H1 (cell line): ENCODE measurements around the gene NIPAL3. TPM values are rescaled to one million over a fixed set of nuclear protein-coding genes. Genes with fewer than 3 reads are reported as not detected.

ENCODE experiments used
- CTCF ChIA-PET: fragments of 300-600 bp; sonication (Branson Sonifier 250); formaldehyde crosslinking; loops from one replicate; lab custom pipeline; 2021; ENCODE audit not compliant: partially characterized antibody; lab: Charles Lee
- POLR2A ChIA-PET: fragments of 300-600 bp; sonication (Branson Sonifier 250); formaldehyde crosslinking; loops from one replicate; lab custom pipeline; 2021; ENCODE audit warnings: inconsistent platforms; ENCODE audit not compliant: partially characterized antibody; lab: Charles Lee
- DNase-seq, 2 experiments: peaks; one replicate each; pipeline versions ENCODE4 v3.0.0 to v3.0.0-alpha.2; 2010 to 2022; ENCODE audit warnings: low spot score in 2 of 2, low read depth in 1 of 2, mixed read lengths in 1 of 2
- FAIRE-seq: peaks from 2 replicates; lab custom pipeline; 2011; peaks lifted over from hg19 to GRCh38; lab: Jason Lieb, UNC
- H2AFZ ChIP-seq: 2 replicates; pipeline ENCODE4 v1.8.1; 2012; ENCODE audit warnings: low read length, inconsistent platforms
- H2AK5ac ChIP-seq: 2 replicates; pipeline ENCODE4 v1.6.1; 2013; ENCODE audit warnings: low read depth, low read length
- H2BK120ac ChIP-seq: replicated peaks from 2 replicates; pipeline ENCODE3; 2013; ENCODE audit warnings: low read depth, low read length, inconsistent platforms
- H2BK12ac ChIP-seq: 2 replicates; pipeline ENCODE4 v1.6.1; 2013; ENCODE audit warnings: low read depth, low read length
- H2BK15ac ChIP-seq: 2 replicates; pipeline ENCODE4 v1.6.1; 2013; ENCODE audit warnings: low read length
- H2BK20ac ChIP-seq: 2 replicates; pipeline ENCODE4 v1.6.1; 2013; ENCODE audit warnings: low read length
- H2BK5ac ChIP-seq: 2 replicates; pipeline ENCODE4 v1.6.1; 2013; ENCODE audit warnings: low read depth, low read length
- H3K14ac ChIP-seq: 2 replicates; pipeline ENCODE4 v1.6.1; 2013; ENCODE audit warnings: inconsistent platforms; ENCODE audit not compliant: insufficient read length
- H3K18ac ChIP-seq: 2 replicates; pipeline ENCODE4 v1.6.1; 2013; ENCODE audit warnings: low read length; ENCODE audit errors: extremely low read depth
- H3K23ac ChIP-seq: 2 replicates; pipeline ENCODE4 v1.6.1; 2013; ENCODE audit warnings: inconsistent platforms; ENCODE audit not compliant: insufficient read length
- H3K23me2 ChIP-seq: 2 replicates; pipeline ENCODE4 v1.6.1; 2013; ENCODE audit warnings: low read depth, low read length
- H3K27ac ChIP-seq: 2 replicates; pipeline ENCODE4 v1.6.1; 2011; ENCODE audit warnings: low read depth, low read length, inconsistent platforms
- H3K27me3 ChIP-seq, 4 experiments: replicated peaks in 1 of 4; 1 replicate in 1 of 4; 2 replicates in 3 of 4; pipeline versions ENCODE4 v1.6.1 to v1.8.1; 2011 to 2013; ENCODE audit warnings: low read length in 3 of 4, mild to moderate bottlenecking in 3 of 4, inconsistent platforms in 2 of 4, mixed read lengths in 2 of 4, moderate library complexity in 1 of 4; ENCODE audit not compliant: control insufficient read depth in 3 of 4, insufficient read depth in 3 of 4; ENCODE audit errors: extremely low read depth in 1 of 4
- H3K36me3 ChIP-seq, 4 experiments: 2 replicates each; pipeline versions ENCODE4 v1.6.1 to v1.8.1; 2011 to 2013; ENCODE audit warnings: mild to moderate bottlenecking in 4 of 4, low read length in 3 of 4, moderate library complexity in 2 of 4, control low read depth in 1 of 4, inconsistent platforms in 1 of 4; ENCODE audit not compliant: insufficient read depth in 4 of 4, control insufficient read depth in 2 of 4
- H3K4ac ChIP-seq: replicated peaks from 2 replicates; pipeline ENCODE3; 2013; ENCODE audit warnings: low read length, low read depth, mixed read lengths, inconsistent platforms; ENCODE audit not compliant: insufficient read length
- H3K4me1 ChIP-seq, 4 experiments: replicated peaks in 1 of 4; 1 replicate in 1 of 4; 2 replicates in 3 of 4; pipeline versions ENCODE4 v1.6.1 to v1.8.1; 2011 to 2013; ENCODE audit warnings: low read length in 3 of 4, inconsistent platforms in 2 of 4, mixed read lengths in 1 of 4; ENCODE audit not compliant: insufficient read depth in 4 of 4, control insufficient read depth in 3 of 4
- H3K4me2 ChIP-seq, 2 experiments: 2 replicates each; pipeline versions ENCODE4 v1.6.1 to v1.8.1; 2011 to 2013; ENCODE audit warnings: low read depth in 2 of 2, low read length in 2 of 2, control low read depth in 1 of 2, inconsistent platforms in 1 of 2, mild to moderate bottlenecking in 1 of 2; ENCODE audit not compliant: insufficient read depth in 1 of 2
- H3K4me3 ChIP-seq, 4 experiments: fragments of 200-600, 300-600 bp in 1 of 4; sonication (generic), shearing (Covaris generic), sonication (Bioruptor Twin) in 1 of 4; 2 replicates each; pipeline versions ENCODE4 v1.5.1 to v1.8.1; 2011 to 2016; ENCODE audit warnings: low read length in 4 of 4, low read depth in 3 of 4, control low read depth in 2 of 4, inconsistent platforms in 2 of 4, mild to moderate bottlenecking in 2 of 4, mixed read lengths in 1 of 4, moderate library complexity in 1 of 4; ENCODE audit not compliant: insufficient read depth in 2 of 4; ENCODE audit errors: extremely low read depth in 1 of 4
- H3K56ac ChIP-seq: replicated peaks from 2 replicates; pipeline ENCODE3; 2013; ENCODE audit warnings: low read depth, mild to moderate bottlenecking, mixed read lengths, low read length, inconsistent platforms; ENCODE audit not compliant: insufficient read length
- H3K79me1 ChIP-seq: 2 replicates; pipeline ENCODE4 v1.6.1; 2013; ENCODE audit warnings: low read depth, low read length, control low read depth
- H3K79me2 ChIP-seq, 2 experiments: 2 replicates each; pipeline versions ENCODE4 v1.6.1 to v1.8.1; 2012 to 2013; ENCODE audit warnings: low read length in 2 of 2, mild to moderate bottlenecking in 2 of 2, inconsistent platforms in 1 of 2; ENCODE audit not compliant: insufficient read depth in 2 of 2, control insufficient read depth in 1 of 2
- H3K9ac ChIP-seq, 4 experiments: replicated peaks in 1 of 4; 1 replicate in 1 of 4; 2 replicates in 3 of 4; pipeline versions ENCODE4 v1.6.1 to v1.8.1; 2011 to 2013; ENCODE audit warnings: low read depth in 3 of 4, low read length in 3 of 4, control low read depth in 2 of 4, mild to moderate bottlenecking in 2 of 4, moderate library complexity in 2 of 4, inconsistent platforms in 1 of 4; ENCODE audit errors: extremely low read depth in 1 of 4
- H3K9me3 ChIP-seq, 2 experiments: 2 replicates each; pipeline versions ENCODE4 v1.6.1 to v1.8.1; 2012 to 2013; ENCODE audit warnings: mild to moderate bottlenecking in 2 of 2, moderate library complexity in 2 of 2, control low read depth in 1 of 2, inconsistent platforms in 1 of 2, low read depth in 1 of 2, low read length in 1 of 2, mixed read lengths in 1 of 2; ENCODE audit not compliant: insufficient read depth in 2 of 2
- H4K20me1 ChIP-seq, 2 experiments: replicated peaks in 1 of 2; 2 replicates each; pipeline versions ENCODE3 to v1.8.1; 2011 to 2013; ENCODE audit warnings: inconsistent platforms in 2 of 2, low read length in 2 of 2, mild to moderate bottlenecking in 1 of 2; ENCODE audit not compliant: insufficient read depth in 2 of 2, control insufficient read depth in 1 of 2
- H4K5ac ChIP-seq: 2 replicates; pipeline ENCODE4 v1.6.1; 2013; ENCODE audit warnings: low read length, low read depth, mixed read lengths, inconsistent platforms; ENCODE audit not compliant: insufficient read length
- H4K8ac ChIP-seq: 2 replicates; pipeline ENCODE4 v1.8.0; 2013; ENCODE audit warnings: mild to moderate bottlenecking, moderate library complexity, low read length, inconsistent platforms; ENCODE audit not compliant: insufficient read depth; ENCODE audit errors: extremely low read depth
- H4K91ac ChIP-seq: replicated peaks from 2 replicates; pipeline ENCODE3; 2013; ENCODE audit warnings: low read length, mixed read lengths, inconsistent platforms; ENCODE audit not compliant: insufficient read length
- GTF2F1 ChIP-seq: IDR thresholded peaks from 2 replicates; pipeline ENCODE4 v1.6.1; 2012; ENCODE audit warnings: low read depth, low read length, improper control_type of control experiment, borderline replicate concordance
- WGBS, 2 experiments: shearing (Covaris generic) in 1 of 2; methylation state at CpG; one replicate each; pipeline versions ENCODE4 v1.1.6 to v1.1.7; 2013 to 2015; ENCODE audit warnings: low lambda C conversion rate in 2 of 2, mixed read lengths in 2 of 2, inconsistent platforms in 1 of 2, low coverage in 1 of 2, missing lambda C conversion rate in 1 of 2; ENCODE audit not compliant: insufficient replicate concordance in 2 of 2, insufficient coverage in 1 of 2, insufficient read length in 1 of 2; ENCODE audit errors: extremely low coverage in 1 of 2, missing lambda C conversion rate in 1 of 2; 5-methylcytosine and 5-hydroxymethylcytosine counted together
- polyA plus RNA-seq, 7 experiments: library from polyadenylated mRNA; depleted of rRNA in 3 of 7; stranded (reverse) in 5 of 7; unstranded in 2 of 7; fragments of >200 nt in 5 of 7; fragments of 200-250 nt in 2 of 7; gene quantifications; 1 replicate in 5 of 7; 2 replicates in 1 of 7; 4 replicates in 1 of 7; pipeline versions ENCODE4 v1.2.1 to v1.2.3, GENCODE V29; 2011 to 2013; ENCODE audit warnings: missing spikeins in 2 of 7, mixed read lengths in 2 of 7
- total RNA-seq: library from RNA; stranded (reverse); fragmentation: NEBNext Ultra II Directional; extraction: Animal tissue kit (Norgen Biotek cat#: 25700); gene quantifications from 2 replicates; pipeline ENCODE4 v1.2.1, GENCODE V29; 2021

The NIPAL3 gene
- total and polyA plus RNA-seq, 2 of the 8 experiments (the other 6 are each of a cell fraction or from before 2014, with no cell fraction given) = 8.8 to 11.0 TPM

DNA sequence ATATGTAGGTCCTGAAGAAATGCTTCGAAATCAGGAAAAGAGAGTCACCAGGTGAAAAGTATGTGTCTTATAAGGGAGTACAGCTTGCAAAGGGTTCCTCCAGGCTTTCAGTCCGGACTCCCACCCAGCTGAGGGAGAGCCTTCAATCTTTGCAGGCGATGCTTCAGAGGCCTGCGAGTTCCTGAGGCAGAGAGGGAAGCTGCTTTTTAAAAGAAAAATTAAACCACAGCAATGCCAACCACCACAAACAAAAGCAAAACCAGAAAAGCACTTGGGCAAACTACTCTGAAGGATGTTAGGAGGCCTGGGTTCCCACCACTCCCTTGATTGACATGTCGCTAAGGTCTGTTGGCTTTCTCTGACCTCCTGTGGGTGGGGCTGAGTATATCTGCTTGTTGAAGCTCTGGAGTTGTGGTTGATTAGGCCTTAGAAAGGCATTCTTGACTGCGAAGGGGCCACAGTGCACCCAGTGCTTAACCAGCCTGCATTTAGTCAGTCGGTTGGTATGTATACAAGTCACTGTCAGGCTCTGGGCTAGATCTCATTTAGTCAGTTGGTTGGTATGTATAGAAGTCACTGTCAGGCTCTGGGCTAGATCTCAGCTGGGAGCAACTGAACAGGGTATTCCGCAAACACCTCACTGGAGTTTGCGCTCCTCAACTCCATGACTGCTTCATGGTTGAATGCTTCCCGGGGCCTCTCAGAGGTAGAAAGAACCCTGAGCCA lies 1.2 kb downstream of the NIPAL3 start:
- Histone ChIP-seq H2BK120ac (no peak overlapping the region), H2BK5ac (no peak overlapping the region), H3K36me3 (no peaks in the 10 kb centered on the region), H3K4me1 (peaks cover 0 to 6% (median under 1%) of the 10 kb centered on the region in 4 experiments; a peak in 3 of 7 replicates), H2BK15ac (no peak overlapping the region), H3K4me3 (peak overlapping the region; percentile 50 to 89 (median 76); a peak in 5 of 8 replicates), H3K27ac (no peak overlapping the region), H4K5ac (no peak overlapping the region), H3K79me1 (no peaks in the 10 kb centered on the region), H4K8ac (no peak overlapping the region), H3K79me2 (0 out of 4 replicates have a peak, but pooled peaks cover 0 to 3% of the 10 kb centered on the region in 2 experiments), H2BK12ac (no peak overlapping the region), H4K91ac (no peak overlapping the region), H3K4me2 (peak overlapping the region; percentile 89 to 97), H3K56ac (no peak overlapping the region), H3K27me3 (no peaks in the 10 kb centered on the region), H2AFZ (no peak overlapping the region), H3K14ac (no peak overlapping the region), H3K18ac (no peak overlapping the region), H2BK20ac (no peak overlapping the region), H3K4ac (no peak overlapping the region), H4K20me1 (no peaks in the 10 kb centered on the region), H3K9ac (0 out of 7 replicates have a peak overlapping the region, but pooled peaks of 1 of the 4 experiments have one; percentile 25), H3K23ac (no peak overlapping the region), H3K9me3 (no peaks in the 10 kb centered on the region), H3K23me2 (peaks cover 11% of the 10 kb centered on the region), H2AK5ac (no peak overlapping the region)
- no peak for TF ChIP-seq GTF2F1
- DNase-seq (no peak), FAIRE-seq (no peak)
- 79% methylated on average over 10 of the region's 10 CpGs; no CpG with 5 or more reads in 1 of the 2 experiments for WGBS, 2 experiments
- CTCF ChIA-PET = interaction anchor here (0.7 to 2.6 kb wide), 14 partner anchors 8 to 221 kb away, joined by 3 to 15 read pairs (median 6); no protein-coding TSS in a partner anchor
- POLR2A ChIA-PET = interaction anchor here (2.1 kb wide), 1 partner anchor 85 kb away, joined by 5 read pairs; the partner anchor contains the start of gene RCAN3
